GM12878 (cell line): ENCODE results near the gene URI1. TPM values are rescaled to one million over a fixed set of nuclear protein-coding genes. Genes with fewer than 3 reads are reported as not detected.

Source experiments
- CEBPZ ChIP-seq: fragments of 150-350 bp; IDR thresholded peaks from 2 replicates; pipeline ENCODE4 v1.6.1; 2016; ENCODE audit warnings: low read depth, low read length
- CUX1 ChIP-seq: IDR thresholded peaks from 2 replicates; pipeline ENCODE4 v1.6.1; 2012; ENCODE audit warnings: improper control_type of control experiment, low read depth, low read length; ENCODE audit not compliant: insufficient replicate concordance
- FOS ChIP-seq: IDR thresholded peaks from 3 replicates; pipeline ENCODE4 v1.6.1; 2011; ENCODE audit warnings: borderline replicate concordance; ENCODE audit not compliant: insufficient read length; ENCODE audit errors: extremely low read depth
- HDGF ChIP-seq: fragments of 450-650 bp; IDR thresholded peaks from 2 replicates; pipeline ENCODE4 v1.6.1; 2016; ENCODE audit warnings: antibody characterized with exemption
- PAX5 ChIP-seq: IDR thresholded peaks from 2 replicates; pipeline ENCODE4 v1.6.1; 2011; ENCODE audit warnings: low read depth, low read length, borderline replicate concordance
- POLR2A ChIP-seq: IDR thresholded peaks from 2 replicates; pipeline ENCODE4 v1.6.1; 2011; ENCODE audit warnings: low read depth, mild to moderate bottlenecking, low read length
- RAD21 ChIP-seq: IDR thresholded peaks from 2 replicates; pipeline ENCODE4 v1.6.1; 2011; ENCODE audit warnings: mild to moderate bottlenecking, low read depth, low read length, moderate library complexity; ENCODE audit not compliant: insufficient read depth
- REST ChIP-seq: IDR thresholded peaks from 2 replicates; pipeline ENCODE4 v1.6.1; 2012; ENCODE audit warnings: mild to moderate bottlenecking, low read depth, low read length
- SUZ12 ChIP-seq: fragments of 200-600 bp; sonication (generic); IDR thresholded peaks from one replicate; pipeline ENCODE4 v1.6.1; 2018; ENCODE audit warnings: antibody characterized with exemption, mild to moderate bottlenecking; ENCODE audit not compliant: unreplicated experiment
- TCF3 ChIP-seq: IDR thresholded peaks from 2 replicates; pipeline ENCODE4 v1.6.1; 2012; ENCODE audit warnings: low read depth, mild to moderate bottlenecking, low read length, borderline replicate concordance; ENCODE audit not compliant: insufficient read depth
- ZBED1 ChIP-seq: IDR thresholded peaks from 2 replicates; pipeline ENCODE4 v1.6.1; 2016; ENCODE audit warnings: borderline replicate concordance
- polyA plus RNA-seq, 11 experiments: library from polyadenylated mRNA; depleted of rRNA in 4 of 11; unstranded in 6 of 11; stranded (reverse) in 5 of 11; fragments of >200 nt; fragmentation: Nextera tagmentation in 4 of 11; fragmentation: Illumina TruSeq in 1 of 11; extraction: Ambion mirVana in 4 of 11; extraction: Trizol in 1 of 11; gene quantifications; 1 replicate in 1 of 11; 2 replicates in 10 of 11; pipeline versions ENCODE4 v1.2.1 to v1.2.3, GENCODE V29; 2011 to 2016; ENCODE audit warnings: inconsistent platforms in 2 of 11, missing spikeins in 2 of 11, low read depth in 1 of 11
- total RNA-seq, 4 experiments: library from RNA; depleted of rRNA in 3 of 4; stranded (reverse); fragments of >200 nt in 3 of 4; fragmentation: Illumina TruSeq in 1 of 4; extraction: Trizol in 1 of 4; gene quantifications; 2 replicates each; pipeline versions ENCODE4 v1.2.1 to v1.2.3, GENCODE V29; 2013 to 2021

URI1 gene
- total and polyA plus RNA-seq, 10 of the 15 experiments (the other 5 are each of a cell fraction or from before 2014, with no cell fraction given): 15.2 to 94.2 (median 47.9) TPM

GRCh38 chr19:29896802-29897201 lies 45.2 kb upstream of the URI1 start (continued):
- no peak for TF ChIP-seq CUX1
- no peak for TF ChIP-seq PAX5
- TF ChIP-seq FOS: no peak
- TF ChIP-seq REST: no peak
- TF ChIP-seq CEBPZ: no peak
- no peak for TF ChIP-seq HDGF
- no peak for TF ChIP-seq TCF3
- TF ChIP-seq POLR2A: no peak
- TF ChIP-seq ZBED1: no peak
- no peak for TF ChIP-seq RAD21
- no peak for TF ChIP-seq SUZ12
